ENCODE results near the gene GGPS1. TPM values are rescaled to one million over a fixed set of nuclear protein-coding genes. Genes with fewer than 3 reads are reported as not detected.

The GGPS1 gene
- polyA plus RNA-seq, 1 donor from 2014 or later = 71.9 TPM

DNA sequence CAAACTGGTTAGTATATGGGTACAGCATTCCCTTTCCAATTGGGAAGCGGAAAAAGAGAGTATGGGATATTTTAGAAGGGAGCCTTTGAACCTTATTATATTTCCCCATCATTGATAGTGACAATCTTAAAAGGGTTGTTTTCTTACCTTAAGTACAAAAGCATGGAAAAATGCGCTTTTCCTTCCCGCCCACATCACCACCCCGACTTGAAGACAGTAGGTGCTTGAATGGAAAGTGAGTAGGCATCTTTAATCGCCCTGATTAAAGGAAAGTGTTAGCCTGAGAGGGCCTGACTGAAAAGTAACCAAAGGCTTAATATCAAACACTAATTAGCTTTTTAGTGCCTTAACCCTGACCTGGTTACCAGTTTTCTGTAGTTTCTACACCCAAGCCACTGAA, 15.4 kb downstream of the GGPS1 start:
- H3K27me3 ChIP-seq (ENCODE audit: insufficient read depth, low read depth, low read length) = no peaks in the 10 kb centered on the region

GRCh38 chr1:235351441-235351840, 23.1 kb downstream of the GGPS1 start:
- Histone ChIP-seq H2AFZ (ENCODE audit: low read depth, low read length) (no peak overlapping the region), H3K79me2 (replicated peaks; ENCODE audit: insufficient read depth, low read length) (no peaks in the 10 kb centered on the region), H3K27ac (ENCODE audit: low read length) (no peak overlapping the region), H4K20me1 (ENCODE audit: insufficient read depth) (no peaks in the 10 kb centered on the region), H3K9me2 (ENCODE audit: insufficient read depth, low read length) (no peaks in the 10 kb centered on the region), H3F3A (ENCODE audit: insufficient read depth, low read length, poor library complexity, severe bottlenecking) (no peaks in the 10 kb centered on the region), H3K4me3 (ENCODE audit: low read length) (no peak overlapping the region), H3K9me3 (ENCODE audit: low read length) (no peaks in the 10 kb centered on the region), H3K9ac (ENCODE audit: low read length) (no peak overlapping the region), H3K36me3 (ENCODE audit: insufficient read depth, low read length) (no peaks in the 10 kb centered on the region), H3K4me2 (ENCODE audit: low read length) (no peak overlapping the region), H3K27me3 (ENCODE audit: insufficient read depth, low read depth, low read length) (no peaks in the 10 kb centered on the region)
- TF ChIP-seq, protein P1, sequence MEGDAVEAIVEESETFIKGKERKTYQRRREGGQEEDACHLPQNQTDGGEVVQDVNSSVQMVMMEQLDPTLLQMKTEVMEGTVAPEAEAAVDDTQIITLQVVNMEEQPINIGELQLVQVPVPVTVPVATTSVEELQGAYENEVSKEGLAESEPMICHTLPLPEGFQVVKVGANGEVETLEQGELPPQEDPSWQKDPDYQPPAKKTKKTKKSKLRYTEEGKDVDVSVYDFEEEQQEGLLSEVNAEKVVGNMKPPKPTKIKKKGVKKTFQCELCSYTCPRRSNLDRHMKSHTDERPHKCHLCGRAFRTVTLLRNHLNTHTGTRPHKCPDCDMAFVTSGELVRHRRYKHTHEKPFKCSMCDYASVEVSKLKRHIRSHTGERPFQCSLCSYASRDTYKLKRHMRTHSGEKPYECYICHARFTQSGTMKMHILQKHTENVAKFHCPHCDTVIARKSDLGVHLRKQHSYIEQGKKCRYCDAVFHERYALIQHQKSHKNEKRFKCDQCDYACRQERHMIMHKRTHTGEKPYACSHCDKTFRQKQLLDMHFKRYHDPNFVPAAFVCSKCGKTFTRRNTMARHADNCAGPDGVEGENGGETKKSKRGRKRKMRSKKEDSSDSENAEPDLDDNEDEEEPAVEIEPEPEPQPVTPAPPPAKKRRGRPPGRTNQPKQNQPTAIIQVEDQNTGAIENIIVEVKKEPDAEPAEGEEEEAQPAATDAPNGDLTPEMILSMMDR (IDR thresholded peaks at IDR 0.05; ENCODE audit: poor library complexity, severe bottlenecking) = no peak
- TF ChIP-seq TAF1 (IDR thresholded peaks at IDR 0.05; ENCODE audit: low read depth) (no peak), MXI1 (conservative IDR thresholded peaks at IDR 0.05; ENCODE audit: poor library complexity, severe bottlenecking) (no peak), RAD21 (conservative IDR thresholded peaks at IDR 0.05) (no peak), EP300 (conservative IDR thresholded peaks at IDR 0.05; ENCODE audit: poor library complexity, severe bottlenecking) (no peak), EZH2 (IDR thresholded peaks at IDR 0.05; ENCODE audit: borderline replicate concordance, insufficient read depth, low read length, poor library complexity, severe bottlenecking) (no peak), POLR2AphosphoS5 (IDR thresholded peaks at IDR 0.05) (no peak), SMC3 (conservative IDR thresholded peaks at IDR 0.05; ENCODE audit: poor library complexity) (no peak), REST (IDR thresholded peaks at IDR 0.05; ENCODE audit: borderline replicate concordance) (no peak)

More for the DNA sequence above, 15.4 kb downstream of the GGPS1 start:
- Histone ChIP-seq H3K4me2 (ENCODE audit: low read length) (no peak overlapping the region), H3K27ac (ENCODE audit: low read length) (no peak overlapping the region), H3K9me3 (ENCODE audit: low read length) (no peaks in the 10 kb centered on the region), H3K79me2 (replicated peaks; ENCODE audit: insufficient read depth, low read length) (no peaks in the 10 kb centered on the region), H4K20me1 (ENCODE audit: insufficient read depth) (no peaks in the 10 kb centered on the region), H2AFZ (ENCODE audit: low read depth, low read length) (no peak overlapping the region), H3K9ac (ENCODE audit: low read length) (no peak overlapping the region), H3K9me2 (ENCODE audit: insufficient read depth, low read length) (no peaks in the 10 kb centered on the region), H3F3A (ENCODE audit: insufficient read depth, low read length, poor library complexity, severe bottlenecking) (no peaks in the 10 kb centered on the region), H3K36me3 (ENCODE audit: insufficient read depth, low read length) (peaks cover 4% of the 10 kb centered on the region), H3K4me3 (ENCODE audit: low read length) (no peak overlapping the region)
- TF ChIP-seq POLR2AphosphoS5 (IDR thresholded peaks at IDR 0.05) (no peak), TAF1 (IDR thresholded peaks at IDR 0.05; ENCODE audit: low read depth) (no peak), MXI1 (conservative IDR thresholded peaks at IDR 0.05; ENCODE audit: poor library complexity, severe bottlenecking) (no peak), EZH2 (IDR thresholded peaks at IDR 0.05; ENCODE audit: borderline replicate concordance, insufficient read depth, low read length, poor library complexity, severe bottlenecking) (no peak), RAD21 (conservative IDR thresholded peaks at IDR 0.05) (no peak)
- TF ChIP-seq, protein P1 (IDR thresholded peaks at IDR 0.05; ENCODE audit: poor library complexity, severe bottlenecking) = no peak
